Body of pancreas (tissue), 4 donors: ENCODE results near the gene PUM2.

Experiments used
- POLR2A ChIP-seq, 3 donors: fragments of 450-650 bp; IDR thresholded peaks; one replicate each; pipeline ENCODE4 v1.6.1; 2016; ENCODE audit warnings: antibody characterized with exemption in 3 of 3, mild to moderate bottlenecking in 2 of 3
- TF ChIP-seq, protein P1 (sequence below), 7 experiments: fragments of 450-650 bp in 4 of 7; fragments of 200-600 bp in 3 of 7; sonication (generic) in 3 of 7; IDR thresholded peaks; one replicate each; pipeline ENCODE4 v1.5.1; 2016 to 2019; ENCODE audit warnings: antibody characterized with exemption in 7 of 7

GRCh38 chr2:20222014-20222768, 128.5 kb downstream of the PUM2 start:
- TF ChIP-seq, protein P1, sequence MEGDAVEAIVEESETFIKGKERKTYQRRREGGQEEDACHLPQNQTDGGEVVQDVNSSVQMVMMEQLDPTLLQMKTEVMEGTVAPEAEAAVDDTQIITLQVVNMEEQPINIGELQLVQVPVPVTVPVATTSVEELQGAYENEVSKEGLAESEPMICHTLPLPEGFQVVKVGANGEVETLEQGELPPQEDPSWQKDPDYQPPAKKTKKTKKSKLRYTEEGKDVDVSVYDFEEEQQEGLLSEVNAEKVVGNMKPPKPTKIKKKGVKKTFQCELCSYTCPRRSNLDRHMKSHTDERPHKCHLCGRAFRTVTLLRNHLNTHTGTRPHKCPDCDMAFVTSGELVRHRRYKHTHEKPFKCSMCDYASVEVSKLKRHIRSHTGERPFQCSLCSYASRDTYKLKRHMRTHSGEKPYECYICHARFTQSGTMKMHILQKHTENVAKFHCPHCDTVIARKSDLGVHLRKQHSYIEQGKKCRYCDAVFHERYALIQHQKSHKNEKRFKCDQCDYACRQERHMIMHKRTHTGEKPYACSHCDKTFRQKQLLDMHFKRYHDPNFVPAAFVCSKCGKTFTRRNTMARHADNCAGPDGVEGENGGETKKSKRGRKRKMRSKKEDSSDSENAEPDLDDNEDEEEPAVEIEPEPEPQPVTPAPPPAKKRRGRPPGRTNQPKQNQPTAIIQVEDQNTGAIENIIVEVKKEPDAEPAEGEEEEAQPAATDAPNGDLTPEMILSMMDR (IDR thresholded peaks at IDR 0.05) = no peak
- no peak for TF ChIP-seq POLR2A (IDR thresholded peaks at IDR 0.05)
